HEK293 (cell line): ENCODE results near the gene GLB1L2.

ENCODE experiments used
- CTCF ChIP-seq: fragments of 450-650 bp; formaldehyde crosslinking; IDR thresholded peaks from 2 replicates; pipeline ENCODE4 v1.5.1; 2016; ENCODE audit warnings: missing biosample characterization, missing genetic modification characterization
- EGR2 ChIP-seq: fragments of 450-650 bp; formaldehyde crosslinking; IDR thresholded peaks from 2 replicates; pipeline ENCODE4 v1.5.1; 2016; ENCODE audit warnings: low read depth, missing biosample characterization, missing genetic modification characterization
- GLIS1 ChIP-seq: fragments of 450-650 bp; formaldehyde crosslinking; IDR thresholded peaks from 2 replicates; pipeline ENCODE4 v1.5.1; 2016; ENCODE audit warnings: missing biosample characterization, missing genetic modification characterization
- GLIS2 ChIP-seq: fragments of 450-650 bp; formaldehyde crosslinking; IDR thresholded peaks from 2 replicates; pipeline ENCODE4 v1.5.1; 2016; ENCODE audit warnings: missing biosample characterization, missing genetic modification characterization
- KLF7 ChIP-seq: fragments of 450-650 bp; formaldehyde crosslinking; IDR thresholded peaks from 2 replicates; pipeline ENCODE4 v1.5.1; 2016; ENCODE audit warnings: missing biosample characterization, missing genetic modification characterization, borderline replicate concordance
- SP7 ChIP-seq: fragments of 450-650 bp; formaldehyde crosslinking; IDR thresholded peaks from 2 replicates; pipeline ENCODE4 v1.5.1; 2016; ENCODE audit warnings: missing biosample characterization, missing genetic modification characterization
- ZBTB20 ChIP-seq: fragments of 450-650 bp; formaldehyde crosslinking; IDR thresholded peaks from 2 replicates; pipeline ENCODE4 v1.5.1; 2016; ENCODE audit warnings: missing biosample characterization, missing genetic modification characterization
- ZEB2 ChIP-seq: fragments of 450-650 bp; formaldehyde crosslinking; IDR thresholded peaks from 2 replicates; pipeline ENCODE4 v1.5.1; 2016; ENCODE audit warnings: missing biosample characterization, missing genetic modification characterization
- ZNF121 ChIP-seq: fragments of 450-650 bp; formaldehyde crosslinking; IDR thresholded peaks from 2 replicates; pipeline ENCODE4 v1.5.1; 2016; ENCODE audit warnings: missing biosample characterization, missing genetic modification characterization
- ZNF394 ChIP-seq: fragments of 450-650 bp; formaldehyde crosslinking; IDR thresholded peaks from 2 replicates; pipeline ENCODE4 v1.5.1; 2016; ENCODE audit warnings: missing biosample characterization, missing genetic modification characterization, mild to moderate bottlenecking, moderate library complexity, borderline replicate concordance
- ZNF473 ChIP-seq: fragments of 450-650 bp; formaldehyde crosslinking; IDR thresholded peaks from 2 replicates; pipeline ENCODE4 v1.5.1; 2017; ENCODE audit warnings: missing biosample characterization, missing genetic modification characterization
- ZNF610 ChIP-seq: fragments of 450-650 bp; formaldehyde crosslinking; IDR thresholded peaks from 2 replicates; pipeline ENCODE4 v1.5.1; 2016; ENCODE audit warnings: missing biosample characterization, missing genetic modification characterization, borderline replicate concordance
- ZSCAN16 ChIP-seq: fragments of 450-650 bp; formaldehyde crosslinking; IDR thresholded peaks from 2 replicates; pipeline ENCODE4 v1.5.1; 2016; ENCODE audit warnings: missing biosample characterization, missing genetic modification characterization
- TF ChIP-seq, protein P1 (sequence below): fragments of 450-650 bp; formaldehyde crosslinking; IDR thresholded peaks from 2 replicates; pipeline ENCODE4 v1.5.1; 2016; ENCODE audit warnings: missing biosample characterization, missing genetic modification characterization
- TF ChIP-seq, protein P2 (sequence below): fragments of 450-650 bp; formaldehyde crosslinking; IDR thresholded peaks from 2 replicates; pipeline ENCODE4 v1.5.1; 2016; ENCODE audit warnings: missing biosample characterization, missing genetic modification characterization, borderline replicate concordance
- TF ChIP-seq, protein P3 (sequence below): fragments of 450-650 bp; IDR thresholded peaks from 2 replicates; pipeline ENCODE4 v1.5.1; 2018; ENCODE audit warnings: missing biosample characterization, missing genetic modification characterization
- TF ChIP-seq, protein P4 (sequence below): fragments of 450-650 bp; formaldehyde crosslinking; IDR thresholded peaks from 2 replicates; pipeline ENCODE4 v1.5.1; 2016; ENCODE audit warnings: missing biosample characterization, missing genetic modification characterization

Gene GLB1L2

DNA sequence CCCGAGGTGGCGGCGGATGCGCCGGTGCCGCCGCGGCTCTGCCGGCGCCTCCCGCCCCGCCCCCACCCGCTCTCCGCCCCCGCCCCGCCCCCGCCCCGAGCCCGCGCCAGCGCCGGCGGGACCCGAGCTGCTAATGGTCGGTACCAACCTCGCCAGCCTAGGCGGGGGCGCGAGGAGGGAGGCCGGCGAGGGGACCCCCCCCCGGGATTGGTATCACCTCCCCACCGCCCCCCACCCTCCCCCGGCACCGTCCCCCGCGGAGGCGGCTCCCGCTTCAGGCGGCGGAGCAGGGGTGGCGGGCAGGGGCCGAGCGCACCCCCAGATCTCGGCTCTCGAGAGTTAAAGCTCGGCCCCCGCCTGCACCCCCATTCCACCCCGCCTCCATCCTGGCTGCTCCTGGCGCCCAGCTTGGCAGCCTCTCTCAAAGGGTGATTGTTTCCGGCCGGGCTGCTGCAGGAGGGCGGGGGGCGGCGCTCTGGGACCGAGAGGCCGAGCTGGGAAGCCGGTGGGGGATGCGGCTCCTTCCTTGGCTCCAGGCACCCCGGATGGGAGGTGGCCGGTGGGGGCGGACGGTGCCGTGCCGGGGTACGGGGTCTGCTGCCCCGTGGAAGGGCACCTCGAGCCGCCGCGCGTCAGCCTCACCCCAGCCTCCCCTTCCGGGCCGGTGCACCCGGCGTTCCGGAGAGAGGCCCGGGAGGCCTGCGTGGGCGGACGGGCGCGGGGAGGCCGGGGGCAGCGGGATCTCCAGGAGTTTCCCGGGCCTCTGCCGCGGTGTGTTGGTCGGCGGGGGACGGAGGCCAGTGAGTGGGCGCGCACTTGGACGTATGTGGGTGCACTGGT is 80.6 kb downstream of the GLB1L2 start, which contains the start of gene B3GAT1 (continued):
- TF ChIP-seq, protein P1, sequence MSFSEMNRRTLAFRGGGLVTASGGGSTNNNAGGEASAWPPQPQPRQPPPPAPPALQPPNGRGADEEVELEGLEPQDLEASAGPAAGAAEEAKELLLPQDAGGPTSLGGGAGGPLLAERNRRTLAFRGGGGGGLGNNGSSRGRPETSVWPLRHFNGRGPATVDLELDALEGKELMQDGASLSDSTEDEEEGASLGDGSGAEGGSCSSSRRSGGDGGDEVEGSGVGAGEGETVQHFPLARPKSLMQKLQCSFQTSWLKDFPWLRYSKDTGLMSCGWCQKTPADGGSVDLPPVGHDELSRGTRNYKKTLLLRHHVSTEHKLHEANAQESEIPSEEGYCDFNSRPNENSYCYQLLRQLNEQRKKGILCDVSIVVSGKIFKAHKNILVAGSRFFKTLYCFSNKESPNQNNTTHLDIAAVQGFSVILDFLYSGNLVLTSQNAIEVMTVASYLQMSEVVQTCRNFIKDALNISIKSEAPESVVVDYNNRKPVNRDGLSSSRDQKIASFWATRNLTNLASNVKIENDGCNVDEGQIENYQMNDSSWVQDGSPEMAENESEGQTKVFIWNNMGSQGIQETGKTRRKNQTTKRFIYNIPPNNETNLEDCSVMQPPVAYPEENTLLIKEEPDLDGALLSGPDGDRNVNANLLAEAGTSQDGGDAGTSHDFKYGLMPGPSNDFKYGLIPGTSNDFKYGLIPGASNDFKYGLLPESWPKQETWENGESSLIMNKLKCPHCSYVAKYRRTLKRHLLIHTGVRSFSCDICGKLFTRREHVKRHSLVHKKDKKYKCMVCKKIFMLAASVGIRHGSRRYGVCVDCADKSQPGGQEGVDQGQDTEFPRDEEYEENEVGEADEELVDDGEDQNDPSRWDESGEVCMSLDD (tag by site-specific recombination), result peak; percentile 42; the same call in 1 of the 2 replicates
- TF ChIP-seq ZNF610 (tag by site-specific recombination) (no peak), GLIS2 (tag by site-specific recombination) (peak; percentile 75), ZNF473 (tag by site-specific recombination) (no peak), EGR2 (tag by site-specific recombination) (peak; percentile 78), GLIS1 (tag by site-specific recombination) (peak; percentile 61; the same call in 1 of the 2 replicates), ZNF121 (tag by site-specific recombination) (no peak), ZNF394 (tag by site-specific recombination) (peak; percentile 59; the same call in 1 of the 2 replicates), SP7 (0 out of 2 replicates have a peak, but pooled peaks have one; percentile 22), ZEB2 (tag by site-specific recombination) (0 out of 2 replicates have a peak, but pooled peaks have one; percentile 39), ZSCAN16 (no peak), ZBTB20 (tag by site-specific recombination) (peak; percentile 67), KLF7 (tag by site-specific recombination) (no peak), CTCF (tag by site-specific recombination) (no peak)
- TF ChIP-seq, protein P2, sequence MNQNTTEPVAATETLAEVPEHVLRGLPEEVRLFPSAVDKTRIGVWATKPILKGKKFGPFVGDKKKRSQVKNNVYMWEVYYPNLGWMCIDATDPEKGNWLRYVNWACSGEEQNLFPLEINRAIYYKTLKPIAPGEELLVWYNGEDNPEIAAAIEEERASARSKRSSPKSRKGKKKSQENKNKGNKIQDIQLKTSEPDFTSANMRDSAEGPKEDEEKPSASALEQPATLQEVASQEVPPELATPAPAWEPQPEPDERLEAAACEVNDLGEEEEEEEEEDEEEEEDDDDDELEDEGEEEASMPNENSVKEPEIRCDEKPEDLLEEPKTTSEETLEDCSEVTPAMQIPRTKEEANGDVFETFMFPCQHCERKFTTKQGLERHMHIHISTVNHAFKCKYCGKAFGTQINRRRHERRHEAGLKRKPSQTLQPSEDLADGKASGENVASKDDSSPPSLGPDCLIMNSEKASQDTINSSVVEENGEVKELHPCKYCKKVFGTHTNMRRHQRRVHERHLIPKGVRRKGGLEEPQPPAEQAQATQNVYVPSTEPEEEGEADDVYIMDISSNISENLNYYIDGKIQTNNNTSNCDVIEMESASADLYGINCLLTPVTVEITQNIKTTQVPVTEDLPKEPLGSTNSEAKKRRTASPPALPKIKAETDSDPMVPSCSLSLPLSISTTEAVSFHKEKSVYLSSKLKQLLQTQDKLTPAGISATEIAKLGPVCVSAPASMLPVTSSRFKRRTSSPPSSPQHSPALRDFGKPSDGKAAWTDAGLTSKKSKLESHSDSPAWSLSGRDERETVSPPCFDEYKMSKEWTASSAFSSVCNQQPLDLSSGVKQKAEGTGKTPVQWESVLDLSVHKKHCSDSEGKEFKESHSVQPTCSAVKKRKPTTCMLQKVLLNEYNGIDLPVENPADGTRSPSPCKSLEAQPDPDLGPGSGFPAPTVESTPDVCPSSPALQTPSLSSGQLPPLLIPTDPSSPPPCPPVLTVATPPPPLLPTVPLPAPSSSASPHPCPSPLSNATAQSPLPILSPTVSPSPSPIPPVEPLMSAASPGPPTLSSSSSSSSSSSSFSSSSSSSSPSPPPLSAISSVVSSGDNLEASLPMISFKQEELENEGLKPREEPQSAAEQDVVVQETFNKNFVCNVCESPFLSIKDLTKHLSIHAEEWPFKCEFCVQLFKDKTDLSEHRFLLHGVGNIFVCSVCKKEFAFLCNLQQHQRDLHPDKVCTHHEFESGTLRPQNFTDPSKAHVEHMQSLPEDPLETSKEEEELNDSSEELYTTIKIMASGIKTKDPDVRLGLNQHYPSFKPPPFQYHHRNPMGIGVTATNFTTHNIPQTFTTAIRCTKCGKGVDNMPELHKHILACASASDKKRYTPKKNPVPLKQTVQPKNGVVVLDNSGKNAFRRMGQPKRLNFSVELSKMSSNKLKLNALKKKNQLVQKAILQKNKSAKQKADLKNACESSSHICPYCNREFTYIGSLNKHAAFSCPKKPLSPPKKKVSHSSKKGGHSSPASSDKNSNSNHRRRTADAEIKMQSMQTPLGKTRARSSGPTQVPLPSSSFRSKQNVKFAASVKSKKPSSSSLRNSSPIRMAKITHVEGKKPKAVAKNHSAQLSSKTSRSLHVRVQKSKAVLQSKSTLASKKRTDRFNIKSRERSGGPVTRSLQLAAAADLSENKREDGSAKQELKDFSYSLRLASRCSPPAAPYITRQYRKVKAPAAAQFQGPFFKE, result no peak
- TF ChIP-seq, protein P3, sequence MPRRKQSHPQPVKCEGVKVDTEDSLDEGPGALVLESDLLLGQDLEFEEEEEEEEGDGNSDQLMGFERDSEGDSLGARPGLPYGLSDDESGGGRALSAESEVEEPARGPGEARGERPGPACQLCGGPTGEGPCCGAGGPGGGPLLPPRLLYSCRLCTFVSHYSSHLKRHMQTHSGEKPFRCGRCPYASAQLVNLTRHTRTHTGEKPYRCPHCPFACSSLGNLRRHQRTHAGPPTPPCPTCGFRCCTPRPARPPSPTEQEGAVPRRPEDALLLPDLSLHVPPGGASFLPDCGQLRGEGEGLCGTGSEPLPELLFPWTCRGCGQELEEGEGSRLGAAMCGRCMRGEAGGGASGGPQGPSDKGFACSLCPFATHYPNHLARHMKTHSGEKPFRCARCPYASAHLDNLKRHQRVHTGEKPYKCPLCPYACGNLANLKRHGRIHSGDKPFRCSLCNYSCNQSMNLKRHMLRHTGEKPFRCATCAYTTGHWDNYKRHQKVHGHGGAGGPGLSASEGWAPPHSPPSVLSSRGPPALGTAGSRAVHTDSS, result no peak
- TF ChIP-seq, protein P4, sequence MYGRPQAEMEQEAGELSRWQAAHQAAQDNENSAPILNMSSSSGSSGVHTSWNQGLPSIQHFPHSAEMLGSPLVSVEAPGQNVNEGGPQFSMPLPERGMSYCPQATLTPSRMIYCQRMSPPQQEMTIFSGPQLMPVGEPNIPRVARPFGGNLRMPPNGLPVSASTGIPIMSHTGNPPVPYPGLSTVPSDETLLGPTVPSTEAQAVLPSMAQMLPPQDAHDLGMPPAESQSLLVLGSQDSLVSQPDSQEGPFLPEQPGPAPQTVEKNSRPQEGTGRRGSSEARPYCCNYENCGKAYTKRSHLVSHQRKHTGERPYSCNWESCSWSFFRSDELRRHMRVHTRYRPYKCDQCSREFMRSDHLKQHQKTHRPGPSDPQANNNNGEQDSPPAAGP (tag by site-specific recombination), result no peak
